ENCODE measurements around the gene FLAD1. TPM values are rescaled to one million over a fixed set of nuclear protein-coding genes. Genes with fewer than 3 reads are reported as not detected.

FLAD1 gene
- total RNA-seq, 1 donor from 2014 or later: 30.1 TPM

- Histone ChIP-seq H3K27ac (replicated peaks) (peak within 1 kb of the TSS; percentile 95), H3K4me3 (peak within 1 kb of the TSS; percentile 95), H3K9me3 (replicated peaks) (no peaks in the 10 kb centered on the region), H3K27me3 (ENCODE audit: low read depth) (no peaks in the 10 kb centered on the region), H3K36me3 (no peaks in the 10 kb centered on the region), H3K4me1 (peaks cover 80% of the 10 kb centered on the region)
- DNase-seq: no peak
- no peak for TF ChIP-seq CTCF (IDR thresholded peaks at IDR 0.05; ENCODE audit: borderline replicate concordance)
- intact Hi-C loops (cut with micrococcal nuclease): no loop called here
Measured at GRCh38 chr1:155002464-155003226, 19.5 kb downstream of the FLAD1 start, which contains the start of gene ZBTB7B. ZBTB7B (plus strand) TSS chr1:155002802; CDS start chr1:155014661, 11,859 bp downstream.

DNA sequence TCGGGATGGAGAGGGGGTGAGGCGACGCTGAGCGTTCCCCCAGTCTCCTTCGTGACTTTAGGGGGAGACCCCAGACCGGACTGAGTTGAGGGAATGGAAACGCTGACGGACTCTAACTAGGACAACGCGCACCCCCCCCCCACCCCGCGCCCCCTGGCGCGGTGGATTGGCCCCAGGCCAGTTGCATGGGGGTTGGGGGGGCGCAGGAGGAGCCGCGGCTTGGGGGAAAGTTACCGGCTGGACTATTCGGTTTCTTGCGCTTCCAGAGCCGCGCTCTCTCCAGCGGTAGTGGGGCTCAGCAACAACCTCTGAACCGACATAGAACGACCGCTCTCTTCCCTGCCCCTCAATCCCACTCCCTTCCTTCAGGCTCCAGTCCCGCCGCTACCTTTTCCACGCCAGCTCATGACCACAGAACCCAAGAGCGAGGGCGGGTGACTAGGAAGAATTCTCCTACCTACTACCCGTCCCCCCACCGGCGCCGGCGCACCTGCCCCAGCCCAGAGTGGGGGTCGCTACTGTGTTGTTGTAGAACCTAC, 20.2 kb downstream of the FLAD1 start:
- no peaks in the 10 kb centered on the region for H3K36me3 ChIP-seq
- H3K27me3 ChIP-seq (ENCODE audit: low read depth): no peaks in the 10 kb centered on the region
- no peaks in the 10 kb centered on the region for H3K9me3 ChIP-seq (replicated peaks)
- no peak for DNase-seq
- H3K27ac ChIP-seq (replicated peaks): peak overlapping the region; percentile 95
- intact Hi-C loops (cut with micrococcal nuclease): no loop called here
- H3K4me3 ChIP-seq: peak overlapping the region; percentile 95
- no peak for TF ChIP-seq CTCF (IDR thresholded peaks at IDR 0.05; ENCODE audit: borderline replicate concordance)
- H3K4me1 ChIP-seq: peaks cover 87% of the 10 kb centered on the region

DNA sequence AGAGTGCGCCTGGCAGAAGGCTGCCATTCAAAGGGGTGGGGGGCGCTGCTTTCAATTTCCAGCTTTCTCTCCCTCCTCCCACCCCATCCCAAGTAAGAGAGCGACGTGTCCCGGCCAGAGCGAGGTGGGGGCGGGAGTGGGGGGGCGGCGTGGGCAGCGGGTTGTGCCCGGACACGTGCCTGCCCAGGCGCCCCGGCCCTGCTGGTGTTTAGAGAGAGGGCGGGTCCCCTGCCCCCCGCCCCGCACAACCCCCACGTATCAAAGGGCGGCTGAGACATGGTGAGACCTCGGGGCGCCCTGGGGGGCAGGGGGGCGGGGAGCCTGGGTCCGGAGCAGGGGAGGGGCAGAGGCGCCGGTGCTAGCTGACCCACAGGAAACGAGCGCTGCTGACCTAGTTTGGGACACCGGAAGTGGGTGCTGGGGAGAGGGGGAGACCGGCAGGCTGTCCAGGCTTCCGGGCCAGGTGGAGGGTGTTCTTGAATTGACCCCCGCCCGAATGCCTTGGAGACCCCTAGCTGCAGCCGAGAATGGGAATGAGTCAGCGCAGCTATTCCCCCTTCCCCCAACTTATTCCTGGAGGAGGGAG, 20.7 kb downstream of the FLAD1 start:
- intact Hi-C loops (cut with micrococcal nuclease): no loop called here
- Histone ChIP-seq H3K27ac (replicated peaks) (peak overlapping the region; percentile 95), H3K9me3 (replicated peaks) (no peaks in the 10 kb centered on the region), H3K36me3 (no peaks in the 10 kb centered on the region), H3K27me3 (ENCODE audit: low read depth) (no peaks in the 10 kb centered on the region), H3K4me1 (peaks cover 89% of the 10 kb centered on the region), H3K4me3 (peak overlapping the region; percentile 95)
- peak; percentile 80 for DNase-seq
- TF ChIP-seq CTCF (IDR thresholded peaks at IDR 0.05; ENCODE audit: borderline replicate concordance): no peak

GRCh38 chr1:155004352-155005075, 21.4 kb downstream of the FLAD1 start:
- Histone ChIP-seq H3K36me3 (no peaks in the 10 kb centered on the region), H3K27me3 (ENCODE audit: low read depth) (no peaks in the 10 kb centered on the region), H3K4me3 (peak overlapping the region; percentile 95), H3K4me1 (peaks cover 89% of the 10 kb centered on the region), H3K27ac (replicated peaks) (peak overlapping the region; percentile 95), H3K9me3 (replicated peaks) (no peaks in the 10 kb centered on the region)
- DNase-seq: no peak
- intact Hi-C loops (cut with micrococcal nuclease): no loop called here
- no peak for TF ChIP-seq CTCF (IDR thresholded peaks at IDR 0.05; ENCODE audit: borderline replicate concordance)
